ENCODE results near the gene FAM181A.

GRCh38 chr14:93953263-93953662, 26.1 kb downstream of the FAM181A start:
- TF ChIP-seq POLR2AphosphoS5 (IDR thresholded peaks at IDR 0.05) = no peak
- TF ChIP-seq CTCF (IDR thresholded peaks at IDR 0.05) = no peak

Data from stomach (tissue), 4 donors.